ENCODE data around the gene LPCAT1. TPM values are rescaled to one million over a fixed set of nuclear protein-coding genes. Genes with fewer than 3 reads are reported as not detected.

The LPCAT1 gene
- total RNA-seq, 1 donor from 2014 or later = 74.8 TPM

DNA sequence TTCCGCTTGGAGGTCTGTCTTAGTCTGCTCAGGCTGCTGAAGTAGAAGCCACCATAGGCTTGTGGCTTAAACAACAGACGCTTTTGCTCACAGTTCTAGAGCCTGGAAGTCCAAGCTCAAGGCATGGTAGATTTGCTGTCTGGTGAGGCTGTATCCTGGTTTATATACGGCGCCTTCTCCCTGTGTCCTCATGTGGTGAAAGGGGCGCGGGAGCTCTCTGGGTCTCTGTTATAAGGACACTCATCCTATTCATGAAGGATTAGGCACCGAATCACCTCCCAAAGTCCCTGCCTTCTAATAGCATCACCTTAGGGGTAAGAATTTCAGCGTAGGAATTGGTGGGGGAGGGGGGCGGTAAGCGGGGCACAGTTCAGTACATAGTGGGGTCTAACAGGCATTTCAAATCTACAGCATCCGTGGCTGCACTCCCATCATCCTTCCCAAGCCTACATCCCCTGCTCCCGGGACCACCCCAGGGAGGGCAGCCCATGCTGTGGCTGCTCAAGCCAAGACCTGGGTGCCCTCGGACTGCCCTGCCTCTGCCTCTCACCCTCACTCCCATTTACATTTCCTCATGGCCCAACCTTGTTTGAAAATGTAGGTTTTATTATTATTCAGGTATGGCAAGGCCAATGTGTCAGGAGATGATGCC is 15.1 kb upstream of the LPCAT1 start:
- Mint-ChIP-seq H3K27ac (no peak overlapping the region), H3K27me3 (ENCODE audit: low read depth) (peaks cover 23% of the 10 kb centered on the region), H3K36me3 (no peaks in the 10 kb centered on the region), H3K4me3 (no peak overlapping the region), H3K4me1 (peaks cover 3% of the 10 kb centered on the region), H3K9me3 (no peaks in the 10 kb centered on the region)
- DNase-seq (ENCODE audit: low spot score in 2 of 2, unreplicated experiment in 2 of 2) = no peak
- no peak for TF ChIP-seq CTCF (IDR thresholded peaks at IDR 0.05; ENCODE audit: unreplicated experiment)

DNA sequence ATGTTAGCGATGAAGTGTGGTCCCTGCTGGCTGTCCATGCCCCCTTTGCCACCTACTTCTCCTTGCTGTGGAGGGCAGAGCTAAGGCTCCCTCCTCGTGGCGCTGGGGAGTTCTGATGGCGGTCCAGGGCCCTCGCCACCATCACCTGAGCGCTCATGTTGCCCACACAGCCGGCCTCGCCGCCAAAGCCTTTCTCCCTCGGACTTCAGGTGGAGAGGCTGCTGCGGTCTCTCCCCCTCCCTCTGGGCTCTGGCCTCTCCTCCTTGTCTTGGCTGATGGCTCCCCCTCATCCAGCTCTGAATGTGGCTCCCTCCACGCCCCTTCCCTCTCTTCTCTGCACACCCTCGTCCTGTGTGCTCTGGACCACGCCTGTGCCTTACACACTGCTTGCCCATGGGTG is 14.5 kb upstream of the LPCAT1 start:
- Mint-ChIP-seq H3K4me1 (peaks cover 3% of the 10 kb centered on the region), H3K27ac (no peak overlapping the region), H3K27me3 (ENCODE audit: low read depth) (peaks cover 28% of the 10 kb centered on the region), H3K9me3 (no peaks in the 10 kb centered on the region), H3K36me3 (no peaks in the 10 kb centered on the region), H3K4me3 (no peak overlapping the region)
- TF ChIP-seq CTCF (IDR thresholded peaks at IDR 0.05; ENCODE audit: unreplicated experiment) = no peak
- DNase-seq (ENCODE audit: low spot score in 2 of 2, unreplicated experiment in 2 of 2) = no peak

DNA sequence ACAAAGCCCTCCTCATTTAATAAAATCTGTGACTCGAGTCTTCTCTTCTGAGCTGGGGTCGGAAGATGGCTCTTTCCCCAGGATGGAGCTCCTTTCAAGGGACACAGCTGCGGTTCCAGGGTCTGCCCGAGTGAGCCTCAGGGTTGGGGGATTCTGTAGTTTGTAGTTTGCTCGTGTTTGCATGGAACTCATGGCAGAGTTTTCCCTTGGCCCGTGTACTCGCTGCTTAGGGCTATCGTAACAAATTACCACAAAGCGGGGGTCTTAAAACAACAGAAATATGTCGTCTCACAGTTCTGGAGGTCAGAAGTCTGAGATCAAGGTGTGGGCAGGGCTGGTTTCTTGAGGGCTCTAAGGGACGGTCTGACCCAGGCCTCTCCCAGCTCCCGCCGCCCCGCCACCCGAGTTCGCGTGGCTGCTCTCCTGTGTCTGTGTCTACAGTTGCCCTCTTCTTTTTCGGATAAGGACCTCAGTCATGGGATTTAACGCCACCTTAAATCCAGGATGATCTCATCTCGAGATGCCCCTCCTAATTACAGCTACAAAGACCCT is 13.9 kb upstream of the LPCAT1 start:
- peaks cover 3% of the 10 kb centered on the region for H3K4me1 Mint-ChIP-seq
- peaks cover 28% of the 10 kb centered on the region for H3K27me3 Mint-ChIP-seq (ENCODE audit: low read depth)
- no peaks in the 10 kb centered on the region for H3K36me3 Mint-ChIP-seq
- no peak overlapping the region for H3K27ac Mint-ChIP-seq
- no peaks in the 10 kb centered on the region for H3K9me3 Mint-ChIP-seq
- no peak overlapping the region for H3K4me3 Mint-ChIP-seq
- TF ChIP-seq CTCF (IDR thresholded peaks at IDR 0.05; ENCODE audit: unreplicated experiment) = no peak
- DNase-seq (ENCODE audit: low spot score in 2 of 2, unreplicated experiment in 2 of 2) = no peak

DNA sequence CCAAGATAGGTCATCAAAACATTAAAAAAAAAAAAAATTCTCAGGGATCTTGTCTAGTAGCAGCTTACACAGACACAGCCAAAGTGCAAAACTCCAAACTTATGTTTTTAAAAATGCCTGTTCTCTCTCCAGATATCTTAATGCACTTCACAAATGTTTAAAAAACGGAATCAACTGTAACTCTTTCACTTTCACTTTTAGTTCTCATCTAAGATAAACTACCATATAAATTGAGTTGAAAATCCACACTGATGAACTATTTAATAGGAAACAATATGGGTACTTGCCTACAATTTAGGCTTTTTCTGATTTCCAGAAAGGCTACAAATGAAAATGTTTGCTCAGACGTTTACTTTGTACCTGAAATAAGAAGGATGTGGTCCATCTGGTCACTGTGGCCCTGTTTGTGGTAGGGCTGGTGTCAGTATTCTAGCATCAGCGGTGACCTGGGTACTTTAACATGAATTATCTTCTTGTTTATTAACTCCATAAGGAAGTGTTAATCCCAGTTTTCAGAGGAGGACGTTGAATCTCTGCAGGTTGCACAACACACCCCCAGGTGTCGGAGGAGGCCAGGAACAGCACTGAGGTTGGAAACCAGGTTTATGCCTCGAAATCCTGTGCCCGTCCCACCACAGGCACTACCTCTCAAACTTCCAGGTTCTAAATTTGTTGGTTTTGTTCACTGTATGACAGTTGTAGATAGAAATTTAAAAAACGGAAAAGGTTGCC is 13.3 kb upstream of the LPCAT1 start:
- Mint-ChIP-seq H3K27me3 (ENCODE audit: low read depth) (peaks cover 30% of the 10 kb centered on the region), H3K9me3 (no peaks in the 10 kb centered on the region), H3K4me3 (no peak overlapping the region), H3K4me1 (peaks cover 3% of the 10 kb centered on the region), H3K27ac (no peak overlapping the region), H3K36me3 (no peaks in the 10 kb centered on the region)
- no peak for TF ChIP-seq CTCF (IDR thresholded peaks at IDR 0.05; ENCODE audit: unreplicated experiment)
- DNase-seq (ENCODE audit: low spot score in 2 of 2, unreplicated experiment in 2 of 2) = no peak

- TF ChIP-seq CTCF (IDR thresholded peaks at IDR 0.05; ENCODE audit: unreplicated experiment) = no peak
- no peaks in the 10 kb centered on the region for H3K4me1 Mint-ChIP-seq
- H3K9me3 Mint-ChIP-seq = no peaks in the 10 kb centered on the region
- no peak for DNase-seq (ENCODE audit: low spot score in 2 of 2, unreplicated experiment in 2 of 2)
- H3K4me3 Mint-ChIP-seq = no peak overlapping the region
- no peaks in the 10 kb centered on the region for H3K36me3 Mint-ChIP-seq
- H3K27me3 Mint-ChIP-seq (ENCODE audit: low read depth) = peaks cover 30% of the 10 kb centered on the region
- H3K27ac Mint-ChIP-seq = no peak overlapping the region
These were observed 12.6 kb upstream of the LPCAT1 start for GRCh38 chr5:1536322-1536845.

All from mesothelial cell of epicardium (in vitro differentiated cells).